ENCODE measurements around the gene DIRAS1.

Gene DIRAS1

DNA sequence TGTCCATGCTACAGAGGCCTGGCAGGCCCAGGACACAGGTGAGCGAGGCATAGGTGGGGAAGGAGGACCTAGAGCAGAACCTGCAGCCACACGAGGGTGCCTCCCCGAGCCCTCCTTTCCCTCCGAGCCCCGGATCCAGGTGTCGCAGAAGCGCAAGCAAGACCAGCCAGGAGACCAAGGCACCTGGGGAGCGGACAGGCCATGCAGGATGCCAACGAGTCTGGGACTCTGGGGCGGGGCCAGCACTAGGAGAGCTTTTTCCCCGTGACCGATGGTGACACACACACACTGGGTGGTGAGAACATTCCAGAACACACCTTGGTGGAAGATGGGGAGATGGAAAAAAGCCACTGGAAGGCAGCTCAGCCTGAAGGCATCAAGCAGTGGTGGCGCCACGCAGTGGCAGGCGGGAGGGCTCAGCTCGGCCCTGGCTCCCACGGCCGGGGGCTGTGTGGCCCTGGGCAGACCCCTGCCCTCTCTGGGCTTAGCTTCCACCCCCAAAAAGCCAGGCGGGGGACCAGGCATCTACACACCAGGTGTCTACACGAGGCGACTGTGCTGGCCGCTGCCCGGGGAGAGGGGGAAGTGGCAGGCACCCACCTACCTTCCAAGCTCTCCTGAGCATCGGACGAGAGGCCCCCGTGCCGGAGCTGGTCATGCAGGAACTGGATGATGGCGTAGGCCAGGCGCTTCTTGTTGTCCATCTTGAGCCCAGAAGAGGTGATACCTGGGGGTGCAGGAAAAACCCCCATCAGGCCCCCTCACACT lies 47.4 kb upstream of the DIRAS1 start:
- TF ChIP-seq, protein P1, sequence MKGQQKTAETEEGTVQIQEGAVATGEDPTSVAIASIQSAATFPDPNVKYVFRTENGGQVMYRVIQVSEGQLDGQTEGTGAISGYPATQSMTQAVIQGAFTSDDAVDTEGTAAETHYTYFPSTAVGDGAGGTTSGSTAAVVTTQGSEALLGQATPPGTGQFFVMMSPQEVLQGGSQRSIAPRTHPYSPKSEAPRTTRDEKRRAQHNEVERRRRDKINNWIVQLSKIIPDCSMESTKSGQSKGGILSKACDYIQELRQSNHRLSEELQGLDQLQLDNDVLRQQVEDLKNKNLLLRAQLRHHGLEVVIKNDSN (IDR thresholded peaks at IDR 0.05) = no peak
- no peak for TF ChIP-seq EGR1 (IDR thresholded peaks at IDR 0.05)
- no peak for TF ChIP-seq TEAD4 (IDR thresholded peaks at IDR 0.05)
- TF ChIP-seq FOXM1 (IDR thresholded peaks at IDR 0.05; ENCODE audit: borderline replicate concordance, low read depth) = no peak
- no peak for TF ChIP-seq RAD21 (IDR thresholded peaks at IDR 0.05; ENCODE audit: low read depth)
- TF ChIP-seq, protein P2, sequence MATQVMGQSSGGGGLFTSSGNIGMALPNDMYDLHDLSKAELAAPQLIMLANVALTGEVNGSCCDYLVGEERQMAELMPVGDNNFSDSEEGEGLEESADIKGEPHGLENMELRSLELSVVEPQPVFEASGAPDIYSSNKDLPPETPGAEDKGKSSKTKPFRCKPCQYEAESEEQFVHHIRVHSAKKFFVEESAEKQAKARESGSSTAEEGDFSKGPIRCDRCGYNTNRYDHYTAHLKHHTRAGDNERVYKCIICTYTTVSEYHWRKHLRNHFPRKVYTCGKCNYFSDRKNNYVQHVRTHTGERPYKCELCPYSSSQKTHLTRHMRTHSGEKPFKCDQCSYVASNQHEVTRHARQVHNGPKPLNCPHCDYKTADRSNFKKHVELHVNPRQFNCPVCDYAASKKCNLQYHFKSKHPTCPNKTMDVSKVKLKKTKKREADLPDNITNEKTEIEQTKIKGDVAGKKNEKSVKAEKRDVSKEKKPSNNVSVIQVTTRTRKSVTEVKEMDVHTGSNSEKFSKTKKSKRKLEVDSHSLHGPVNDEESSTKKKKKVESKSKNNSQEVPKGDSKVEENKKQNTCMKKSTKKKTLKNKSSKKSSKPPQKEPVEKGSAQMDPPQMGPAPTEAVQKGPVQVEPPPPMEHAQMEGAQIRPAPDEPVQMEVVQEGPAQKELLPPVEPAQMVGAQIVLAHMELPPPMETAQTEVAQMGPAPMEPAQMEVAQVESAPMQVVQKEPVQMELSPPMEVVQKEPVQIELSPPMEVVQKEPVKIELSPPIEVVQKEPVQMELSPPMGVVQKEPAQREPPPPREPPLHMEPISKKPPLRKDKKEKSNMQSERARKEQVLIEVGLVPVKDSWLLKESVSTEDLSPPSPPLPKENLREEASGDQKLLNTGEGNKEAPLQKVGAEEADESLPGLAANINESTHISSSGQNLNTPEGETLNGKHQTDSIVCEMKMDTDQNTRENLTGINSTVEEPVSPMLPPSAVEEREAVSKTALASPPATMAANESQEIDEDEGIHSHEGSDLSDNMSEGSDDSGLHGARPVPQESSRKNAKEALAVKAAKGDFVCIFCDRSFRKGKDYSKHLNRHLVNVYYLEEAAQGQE (IDR thresholded peaks at IDR 0.05; ENCODE audit: low read depth) = no peak
- no peak for TF ChIP-seq TCF12 (IDR thresholded peaks at IDR 0.05; ENCODE audit: low read depth)
- TF ChIP-seq CREB1 (IDR thresholded peaks at IDR 0.05; ENCODE audit: low read depth) = no peak
- no peak for TF ChIP-seq ZBTB7A (IDR thresholded peaks at IDR 0.05; ENCODE audit: low read depth)
- no peak for TF ChIP-seq CEBPB (IDR thresholded peaks at IDR 0.05)
- TF ChIP-seq TAF1 (IDR thresholded peaks at IDR 0.05; ENCODE audit: low read depth) = no peak
- TF ChIP-seq NFIC (IDR thresholded peaks at IDR 0.05) = no peak
- TF ChIP-seq YY1 (IDR thresholded peaks at IDR 0.05; ENCODE audit: low read depth) = no peak
- TF ChIP-seq EP300 (IDR thresholded peaks at IDR 0.05; ENCODE audit: borderline replicate concordance) = no peak
- TF ChIP-seq, protein P3, sequence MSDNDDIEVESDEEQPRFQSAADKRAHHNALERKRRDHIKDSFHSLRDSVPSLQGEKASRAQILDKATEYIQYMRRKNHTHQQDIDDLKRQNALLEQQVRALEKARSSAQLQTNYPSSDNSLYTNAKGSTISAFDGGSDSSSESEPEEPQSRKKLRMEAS (IDR thresholded peaks at IDR 0.05) = no peak

DNA sequence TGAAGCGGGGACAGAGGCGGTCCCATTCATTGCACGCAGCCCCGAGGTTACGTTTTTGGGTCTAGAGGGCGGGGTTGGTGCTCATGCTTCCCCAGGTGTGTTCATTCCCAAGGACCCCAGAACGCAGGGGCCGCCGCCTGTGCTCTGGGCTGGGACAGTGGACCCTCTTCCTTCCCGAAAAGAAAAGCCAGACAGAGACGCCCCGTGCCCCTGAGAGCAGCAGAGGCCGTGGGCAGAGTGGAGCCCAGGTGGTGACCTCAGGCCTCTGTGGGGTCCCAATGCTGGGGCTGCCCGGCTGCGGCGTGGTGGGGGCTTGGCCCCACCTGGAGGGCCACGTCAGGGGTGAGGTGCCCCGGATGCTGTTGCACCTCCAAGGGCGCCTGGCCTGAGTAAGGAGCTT lies 46.5 kb upstream of the DIRAS1 start:
- TF ChIP-seq TEAD4 (IDR thresholded peaks at IDR 0.05) (no peak), NFIC (IDR thresholded peaks at IDR 0.05) (no peak), FOXM1 (IDR thresholded peaks at IDR 0.05; ENCODE audit: borderline replicate concordance, low read depth) (no peak), CREB1 (IDR thresholded peaks at IDR 0.05; ENCODE audit: low read depth) (no peak), RAD21 (IDR thresholded peaks at IDR 0.05; ENCODE audit: low read depth) (no peak), TCF12 (IDR thresholded peaks at IDR 0.05; ENCODE audit: low read depth) (no peak), ZBTB7A (IDR thresholded peaks at IDR 0.05; ENCODE audit: low read depth) (no peak), EGR1 (IDR thresholded peaks at IDR 0.05) (no peak), TAF1 (IDR thresholded peaks at IDR 0.05; ENCODE audit: low read depth) (no peak), YY1 (IDR thresholded peaks at IDR 0.05; ENCODE audit: low read depth) (no peak), EP300 (IDR thresholded peaks at IDR 0.05; ENCODE audit: borderline replicate concordance) (no peak), CEBPB (IDR thresholded peaks at IDR 0.05) (no peak)
- TF ChIP-seq, protein P2 (IDR thresholded peaks at IDR 0.05; ENCODE audit: low read depth) = no peak
- TF ChIP-seq, protein P3 (IDR thresholded peaks at IDR 0.05) = no peak
- TF ChIP-seq, protein P1 (IDR thresholded peaks at IDR 0.05) = no peak

DNA sequence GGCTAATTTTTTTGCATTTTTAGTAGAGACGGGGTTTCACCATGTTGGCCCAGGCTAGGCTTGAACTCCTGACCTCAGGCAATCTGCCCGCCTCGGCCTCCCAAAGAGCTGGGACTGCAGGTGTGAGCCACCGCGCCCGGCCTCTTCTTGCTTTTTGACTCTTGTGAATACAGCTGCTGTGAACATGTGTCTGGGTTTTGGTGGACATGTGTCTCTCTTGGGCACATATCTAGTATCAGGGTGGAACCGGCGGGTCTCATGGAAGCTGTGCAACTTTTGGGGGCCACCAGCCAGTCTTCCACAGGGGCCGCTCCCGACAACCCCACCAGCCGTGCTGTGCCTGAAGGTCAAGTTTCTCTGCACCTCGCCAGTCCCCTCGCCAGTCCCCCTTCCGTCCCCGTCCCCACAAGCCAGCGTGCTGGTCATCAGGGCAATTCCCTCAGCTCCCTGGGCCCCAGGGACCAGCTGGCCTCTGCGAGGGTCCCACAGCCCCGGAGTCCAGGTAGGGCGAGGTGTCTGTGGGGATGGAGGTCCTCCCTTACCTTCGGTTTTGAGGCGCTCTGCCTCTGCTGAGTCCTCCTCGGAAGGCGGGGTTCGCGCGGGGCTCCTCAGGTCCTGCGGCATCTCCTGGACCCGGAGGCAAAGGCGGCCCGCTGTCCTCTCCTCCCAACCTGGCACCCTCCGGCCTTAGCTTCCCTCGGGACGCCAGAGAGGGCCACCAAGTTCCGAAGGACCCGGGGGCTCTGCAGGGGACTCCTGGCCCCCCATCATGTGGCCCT lies 45.6 kb upstream of the DIRAS1 start:
- no peak for TF ChIP-seq TEAD4 (IDR thresholded peaks at IDR 0.05)
- no peak for TF ChIP-seq RAD21 (IDR thresholded peaks at IDR 0.05; ENCODE audit: low read depth)
- no peak for TF ChIP-seq FOXM1 (IDR thresholded peaks at IDR 0.05; ENCODE audit: borderline replicate concordance, low read depth)
- TF ChIP-seq ZBTB7A (IDR thresholded peaks at IDR 0.05; ENCODE audit: low read depth) = no peak
- no peak for TF ChIP-seq TCF12 (IDR thresholded peaks at IDR 0.05; ENCODE audit: low read depth)
- TF ChIP-seq NFIC (IDR thresholded peaks at IDR 0.05) = no peak
- TF ChIP-seq, protein P1 (IDR thresholded peaks at IDR 0.05) = no peak

DNA sequence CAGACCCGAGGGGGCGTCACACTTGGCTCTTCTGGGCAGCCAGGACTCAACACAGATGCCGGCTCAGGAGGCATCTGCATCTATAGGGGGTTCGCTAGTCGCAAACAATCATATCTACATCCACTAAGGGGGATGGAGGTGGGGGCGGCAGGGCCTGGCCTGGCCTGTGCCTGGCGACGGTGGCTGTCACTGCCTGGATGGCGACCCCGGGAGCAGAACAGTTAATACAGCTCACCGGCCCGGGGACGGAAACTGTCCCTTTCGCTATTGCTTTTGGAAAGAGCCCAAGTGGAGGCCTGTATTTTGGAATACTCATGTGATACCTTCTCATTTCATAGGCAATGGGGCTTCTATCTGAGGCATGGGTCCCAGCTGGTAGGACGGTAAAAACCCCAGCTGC lies 44.2 kb upstream of the DIRAS1 start:
- TF ChIP-seq EGR1 (IDR thresholded peaks at IDR 0.05) (no peak), EP300 (IDR thresholded peaks at IDR 0.05; ENCODE audit: borderline replicate concordance) (no peak), TAF1 (IDR thresholded peaks at IDR 0.05; ENCODE audit: low read depth) (no peak), CEBPB (IDR thresholded peaks at IDR 0.05) (no peak), ZBTB7A (IDR thresholded peaks at IDR 0.05; ENCODE audit: low read depth) (no peak), TEAD4 (IDR thresholded peaks at IDR 0.05) (no peak), FOXM1 (IDR thresholded peaks at IDR 0.05; ENCODE audit: borderline replicate concordance, low read depth) (no peak), YY1 (IDR thresholded peaks at IDR 0.05; ENCODE audit: low read depth) (no peak), RAD21 (IDR thresholded peaks at IDR 0.05; ENCODE audit: low read depth) (no peak), TCF12 (IDR thresholded peaks at IDR 0.05; ENCODE audit: low read depth) (no peak), NFIC (IDR thresholded peaks at IDR 0.05) (no peak)
- TF ChIP-seq, protein P1 (IDR thresholded peaks at IDR 0.05) = no peak
- TF ChIP-seq, protein P3 (IDR thresholded peaks at IDR 0.05) = no peak
- TF ChIP-seq, protein P2 (IDR thresholded peaks at IDR 0.05; ENCODE audit: low read depth) = no peak
